BE2C (cell line): ENCODE measurements around the gene FICD.

Source experiments
- DNase-seq: peaks from one replicate; pipeline ENCODE4 v3.0.0-alpha.2; 2020
- H3K27me3 ChIP-seq: fragments of 250-450 bp; sonication (Bioruptor Pico); 2 replicates; pipeline ENCODE4 v1.5.1; 2020; ENCODE audit warnings: mild to moderate bottlenecking
- H3K36me3 ChIP-seq: fragments of 250-450 bp; sonication (Bioruptor Pico); 2 replicates; pipeline ENCODE4 v1.5.1; 2020; ENCODE audit warnings: mild to moderate bottlenecking
- H3K4me1 ChIP-seq: fragments of 250-450 bp; sonication (Bioruptor Pico); 2 replicates; pipeline ENCODE4 v1.5.1; 2020
- H3K4me3 ChIP-seq: 2 replicates; pipeline ENCODE4 v1.5.1; 2011; ENCODE audit warnings: low read depth, low read length
- H3K9me3 ChIP-seq: fragments of 250-450 bp; sonication (Bioruptor Pico); 2 replicates; pipeline ENCODE4 v1.5.1; 2020
- CTCF ChIP-seq: IDR thresholded peaks from 2 replicates; pipeline ENCODE4 v1.5.1; 2012; ENCODE audit warnings: mild to moderate bottlenecking, low read depth, low read length

FICD gene

GRCh38 chr12:108526482-108527165 lies 11.5 kb downstream of the FICD start:
- no peaks in the 10 kb centered on the region for H3K9me3 ChIP-seq
- no peak for DNase-seq
- no peaks in the 10 kb centered on the region for H3K27me3 ChIP-seq

GRCh38 chr12:108527166-108527496 lies 12.1 kb downstream of the FICD start:
- peaks cover 98% of the 10 kb centered on the region for H3K36me3 ChIP-seq
- TF ChIP-seq CTCF: no peak
- H3K9me3 ChIP-seq: no peaks in the 10 kb centered on the region
- no peaks in the 10 kb centered on the region for H3K4me1 ChIP-seq
- no peaks in the 10 kb centered on the region for H3K27me3 ChIP-seq
- H3K4me3 ChIP-seq: no peak overlapping the region
- DNase-seq: no peak

More at GRCh38 chr12:108526482-108527165, 11.5 kb downstream of the FICD start:
- Histone ChIP-seq H3K4me1 (no peaks in the 10 kb centered on the region), H3K36me3 (peaks cover 98% of the 10 kb centered on the region), H3K4me3 (no peak overlapping the region)
- TF ChIP-seq CTCF: no peak

DNA sequence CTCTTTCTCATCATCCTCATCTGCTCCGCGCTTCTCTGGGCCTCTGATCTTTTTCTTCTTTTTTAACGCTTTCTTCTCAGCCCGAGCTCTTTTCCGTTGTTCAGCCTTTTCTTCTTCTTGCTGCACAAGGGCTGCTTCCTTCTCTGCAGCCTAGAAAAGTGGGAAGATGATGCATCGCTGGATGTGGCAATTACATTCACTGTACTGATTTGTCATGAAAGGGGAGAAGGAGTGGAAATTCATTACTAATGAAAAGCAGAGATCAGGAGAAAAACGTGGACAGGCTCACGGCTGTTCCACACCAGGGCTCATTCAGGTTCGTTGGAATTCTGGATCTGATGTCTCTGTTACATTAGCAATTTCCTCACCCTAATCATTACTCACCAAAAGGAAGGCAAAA lies 15.1 kb downstream of the FICD start:
- Histone ChIP-seq H3K9me3 (no peaks in the 10 kb centered on the region), H3K36me3 (peaks cover 83% of the 10 kb centered on the region), H3K4me3 (no peak overlapping the region), H3K27me3 (no peaks in the 10 kb centered on the region), H3K4me1 (no peaks in the 10 kb centered on the region)
- TF ChIP-seq CTCF: no peak
- DNase-seq: no peak

DNA sequence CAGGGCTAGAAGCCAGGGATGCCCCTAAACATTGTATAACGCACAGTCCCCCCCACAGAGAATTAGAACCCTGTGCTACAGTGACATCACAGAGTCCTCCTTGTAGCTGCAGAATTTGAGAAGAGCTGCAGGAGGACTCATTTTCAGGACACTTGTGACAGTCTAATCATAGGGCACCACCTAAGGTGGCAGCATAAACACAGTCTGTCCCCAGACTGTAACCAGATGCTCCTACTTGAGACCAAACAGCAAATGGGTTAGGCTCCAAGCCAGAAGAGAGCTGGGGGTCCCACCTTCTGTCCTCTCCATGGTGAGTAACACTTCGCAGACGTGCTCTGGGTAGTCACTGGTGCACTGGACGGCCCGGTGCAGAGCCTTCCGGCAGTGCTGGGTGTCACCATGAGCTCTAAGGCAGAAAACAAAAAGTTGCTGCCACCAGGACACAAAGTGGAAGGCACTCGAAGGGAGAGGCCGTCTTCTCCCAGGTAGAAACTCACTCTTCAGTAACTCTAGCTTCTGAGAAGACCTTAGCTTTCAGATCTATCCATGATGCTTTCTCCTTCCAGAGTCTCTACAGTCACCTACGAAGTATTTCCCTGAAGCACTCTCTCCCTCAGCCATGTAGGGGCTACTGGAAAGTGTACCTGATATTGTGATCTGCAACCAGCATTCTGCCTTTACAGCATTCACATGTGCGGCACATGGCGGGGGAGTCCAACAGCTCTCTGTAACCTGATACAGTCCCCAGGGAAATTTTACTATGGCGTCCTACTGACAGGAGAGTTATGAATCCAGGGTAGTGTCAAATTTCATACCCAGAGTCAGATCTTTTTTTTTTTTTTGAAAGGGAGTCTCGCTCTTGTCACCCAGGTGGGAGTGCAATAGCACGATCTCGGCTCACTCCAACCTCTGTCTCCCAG lies 17.1 kb downstream of the FICD start:
- no peaks in the 10 kb centered on the region for H3K9me3 ChIP-seq
- TF ChIP-seq CTCF: no peak
- H3K4me1 ChIP-seq: no peaks in the 10 kb centered on the region
- H3K27me3 ChIP-seq: no peaks in the 10 kb centered on the region
- no peak for DNase-seq
- H3K36me3 ChIP-seq: peaks cover 82% of the 10 kb centered on the region
- H3K4me3 ChIP-seq: no peak overlapping the region

GRCh38 chr12:108538146-108538545 lies 23.1 kb downstream of the FICD start:
- Histone ChIP-seq H3K4me1 (no peaks in the 10 kb centered on the region), H3K4me3 (no peak overlapping the region), H3K27me3 (no peaks in the 10 kb centered on the region), H3K9me3 (no peaks in the 10 kb centered on the region), H3K36me3 (peaks cover 59% of the 10 kb centered on the region)
- DNase-seq: no peak
- no peak for TF ChIP-seq CTCF

DNA sequence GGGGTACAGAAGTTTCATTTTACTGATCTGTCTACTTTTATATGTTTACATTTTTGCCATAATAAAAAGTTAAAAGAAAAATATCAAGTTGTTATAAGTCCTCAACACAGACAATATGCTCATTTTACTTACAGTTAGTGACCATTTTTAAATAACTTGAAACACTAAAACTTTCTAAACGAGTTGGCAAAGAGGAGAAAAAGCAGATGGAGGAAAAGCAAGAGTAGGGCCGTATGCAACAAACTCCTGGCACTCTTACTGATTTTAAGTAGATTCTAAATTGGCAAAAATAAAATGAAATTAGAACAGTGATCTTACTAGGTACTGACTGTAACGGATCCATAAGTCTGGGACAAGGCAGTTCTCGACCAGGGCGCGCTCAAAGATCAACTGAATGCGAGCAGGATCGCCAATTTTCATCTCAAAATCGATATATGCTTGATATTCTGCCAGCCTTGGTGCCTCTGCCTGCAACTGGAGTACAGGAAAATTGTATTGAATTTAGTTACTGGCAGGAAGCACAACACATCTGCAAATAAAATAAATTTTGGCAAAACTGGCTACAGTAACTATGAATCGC lies 23.6 kb downstream of the FICD start:
- no peaks in the 10 kb centered on the region for H3K9me3 ChIP-seq
- TF ChIP-seq CTCF: no peak
- no peak for DNase-seq
- H3K4me3 ChIP-seq: no peak overlapping the region
- H3K4me1 ChIP-seq: no peaks in the 10 kb centered on the region
- peaks cover 62% of the 10 kb centered on the region for H3K36me3 ChIP-seq
- H3K27me3 ChIP-seq: no peaks in the 10 kb centered on the region
